ENCODE data around the gene PPP2R2B. TPM values are rescaled to one million over a fixed set of nuclear protein-coding genes. Genes with fewer than 3 reads are reported as not detected.

PPP2R2B gene
- total RNA-seq, 1 donor from 2014 or later = 7.9 TPM

DNA sequence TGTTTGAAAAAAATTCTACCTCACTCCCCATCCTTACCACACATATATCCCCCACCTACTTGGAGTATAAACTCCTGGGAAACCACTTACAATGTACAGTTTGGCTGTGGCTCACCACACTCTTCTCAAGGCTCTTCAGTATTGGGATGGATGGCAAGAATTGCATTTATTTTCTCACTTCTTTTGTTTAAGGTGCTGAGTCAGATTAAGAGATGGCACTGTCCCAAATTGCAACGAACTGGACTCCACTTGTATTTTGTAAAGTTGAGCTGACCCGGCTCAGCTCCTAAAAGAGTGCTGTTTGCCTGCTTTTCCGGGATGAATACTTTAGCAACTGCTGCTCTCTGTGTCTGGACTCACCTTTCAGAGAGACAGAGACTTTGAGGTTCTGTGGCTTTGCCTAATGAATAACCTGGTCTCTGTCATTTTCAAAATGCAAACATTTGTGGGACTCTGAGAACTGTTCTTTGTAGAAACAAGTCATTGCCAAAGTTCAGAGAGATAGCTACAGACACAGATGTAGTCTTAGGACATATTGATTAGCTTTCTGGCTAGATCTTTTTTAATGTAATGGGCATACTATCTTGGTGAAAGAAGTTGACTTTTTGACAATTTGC is 42.2 kb downstream of the PPP2R2B start:
- no peak for DNase-seq (ENCODE audit: low spot score)
- intact Hi-C loops (cut with DNase I) = no loop called here

DNA sequence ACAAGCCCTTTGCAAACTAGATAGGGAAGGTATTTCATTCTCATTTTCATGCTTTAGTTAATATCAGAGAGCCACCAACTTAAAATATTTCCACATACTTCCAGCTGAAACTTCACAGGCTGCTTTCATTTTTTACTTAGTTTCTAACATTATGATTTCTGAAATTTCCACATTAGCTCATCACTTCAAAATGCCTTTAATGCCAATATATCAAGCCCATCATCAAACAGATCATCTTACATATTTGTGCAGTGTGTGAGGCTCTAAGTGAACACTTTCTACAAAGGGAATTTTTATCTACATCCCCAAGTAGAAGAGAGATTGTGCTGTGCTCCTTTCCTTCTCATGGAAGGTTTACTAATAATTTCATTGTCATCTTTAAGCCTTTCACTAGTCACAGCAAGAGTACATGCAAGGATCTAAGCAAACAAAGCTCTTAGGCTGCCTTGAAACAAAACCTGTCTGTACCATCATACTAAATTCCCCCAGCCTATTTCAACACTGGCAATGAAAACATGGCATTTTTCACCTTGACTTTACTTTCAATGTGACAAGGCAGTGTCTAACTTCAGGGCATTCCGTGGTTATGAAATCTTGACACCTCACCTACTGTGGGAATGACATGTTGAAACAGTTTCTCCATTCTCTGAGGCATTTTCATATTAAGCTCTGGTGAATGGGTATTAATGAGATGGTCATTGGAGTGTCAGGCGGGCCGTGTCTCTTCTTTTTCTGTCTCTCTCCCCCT is 45.4 kb downstream of the PPP2R2B start:
- intact Hi-C loops (cut with DNase I) = no loop called here

DNA sequence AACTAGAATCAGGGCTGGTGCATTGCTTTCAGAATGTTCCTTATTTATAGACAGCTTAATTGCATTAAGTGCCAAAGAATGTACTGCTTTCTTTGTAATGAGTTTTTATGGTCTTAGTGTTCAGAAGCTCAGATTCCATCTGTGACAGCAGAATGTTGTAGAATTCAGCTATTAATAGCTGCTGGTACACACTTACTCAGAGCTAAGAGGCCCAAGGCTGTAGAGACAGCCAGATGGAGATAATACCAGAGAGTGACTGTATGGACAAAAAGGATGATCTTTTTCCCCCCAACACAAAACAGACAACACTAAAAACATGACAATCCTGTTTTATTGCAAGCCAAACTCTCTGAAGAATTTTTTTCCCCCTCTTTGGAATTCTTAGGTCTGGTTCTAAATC is 50.2 kb downstream of the PPP2R2B start:
- DNase-seq (ENCODE audit: low spot score) = no peak
- intact Hi-C loops (cut with DNase I) = loop anchor here (5.0 kb wide), 1 partner anchor 39 kb away; no protein-coding TSS in a partner anchor

More for the DNA sequence above, 45.4 kb downstream of the PPP2R2B start:
- DNase-seq (ENCODE audit: low spot score) = no peak

DNA sequence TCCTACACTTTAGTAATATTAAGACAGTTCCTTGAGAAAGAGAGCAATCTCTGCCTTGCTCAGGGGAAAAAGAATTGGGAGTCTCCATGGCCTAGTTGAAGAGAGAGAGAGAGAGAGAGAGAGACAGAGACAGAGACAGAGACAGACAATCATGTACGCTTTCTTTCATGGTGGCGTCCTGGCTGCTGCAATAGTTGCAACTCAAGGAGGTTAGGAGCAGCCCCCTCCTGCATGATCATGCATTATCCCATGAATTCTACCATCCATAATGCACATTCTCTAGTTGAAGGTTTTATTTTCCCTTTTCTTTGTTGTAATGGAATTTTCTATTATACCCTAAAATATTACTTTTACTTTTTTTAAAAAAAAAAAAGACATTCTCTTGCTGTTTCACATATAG is 50.7 kb downstream of the PPP2R2B start:
- intact Hi-C loops (cut with DNase I) = loop anchor here (5.0 kb wide), 1 partner anchor 39 kb away; no protein-coding TSS in a partner anchor
- DNase-seq (ENCODE audit: low spot score) = no peak

DNA sequence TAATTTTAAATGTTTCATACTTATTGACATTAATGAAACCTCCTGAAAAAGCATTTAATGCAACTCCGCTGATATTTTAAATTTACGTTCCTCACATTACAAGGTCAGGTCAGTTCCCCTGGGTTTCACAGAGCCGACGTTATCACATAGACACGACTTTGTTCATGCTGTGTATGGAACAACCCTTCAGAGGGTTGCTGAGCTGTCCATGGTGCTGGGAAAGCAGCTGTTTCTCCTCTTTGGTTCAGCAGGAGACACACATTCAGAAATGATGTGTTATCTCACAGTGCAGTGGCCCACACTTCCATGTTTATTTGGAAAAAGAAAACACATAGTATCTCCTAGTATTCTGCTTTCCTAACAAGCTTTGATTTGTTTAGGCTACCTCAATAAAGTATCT is 53.5 kb downstream of the PPP2R2B start:
- no peak for DNase-seq (ENCODE audit: low spot score)

DNA sequence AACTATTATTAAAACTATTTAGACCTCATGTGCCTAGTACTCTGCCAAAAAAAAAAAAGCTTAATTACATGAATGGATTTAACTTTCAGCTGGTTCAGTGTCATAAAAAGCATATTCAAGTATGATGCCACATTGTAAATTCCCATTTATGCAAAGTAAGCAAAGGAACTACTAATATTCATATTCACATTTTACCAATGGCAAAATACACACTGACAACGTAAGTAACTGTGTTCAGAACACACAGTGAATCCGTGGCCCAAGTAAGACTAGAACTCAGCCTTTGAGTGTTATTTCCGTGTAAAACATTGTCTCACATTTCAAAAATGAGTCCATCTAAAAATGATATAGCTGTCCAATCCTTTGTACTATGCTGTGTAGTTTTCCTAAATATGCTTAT is 56.8 kb downstream of the PPP2R2B start:
- DNase-seq (ENCODE audit: low spot score) = no peak
- intact Hi-C loops (cut with DNase I) = no loop called here

More for the DNA sequence above, 53.5 kb downstream of the PPP2R2B start:
- intact Hi-C loops (cut with DNase I) = loop anchor here (5.0 kb wide), 1 partner anchor 42 kb away; no protein-coding TSS in a partner anchor

DNA sequence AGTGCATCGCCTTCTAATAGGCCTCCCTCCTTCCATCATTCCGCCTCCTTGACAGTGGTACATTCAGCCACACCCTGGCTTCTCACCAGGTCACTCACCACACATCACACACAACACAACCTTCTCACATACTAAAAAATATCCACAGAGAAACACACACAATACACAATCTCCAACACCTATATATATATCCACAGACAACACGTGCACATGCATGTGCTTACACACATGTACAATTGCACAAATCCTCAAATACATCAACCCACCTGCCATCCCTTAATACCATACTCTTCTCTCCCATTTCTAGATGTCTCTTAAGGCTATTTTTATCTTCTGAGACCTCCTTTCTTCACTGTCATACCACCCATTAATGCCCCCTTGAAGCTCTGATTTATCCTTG is 57.6 kb downstream of the PPP2R2B start:
- intact Hi-C loops (cut with DNase I) = no loop called here

DNA sequence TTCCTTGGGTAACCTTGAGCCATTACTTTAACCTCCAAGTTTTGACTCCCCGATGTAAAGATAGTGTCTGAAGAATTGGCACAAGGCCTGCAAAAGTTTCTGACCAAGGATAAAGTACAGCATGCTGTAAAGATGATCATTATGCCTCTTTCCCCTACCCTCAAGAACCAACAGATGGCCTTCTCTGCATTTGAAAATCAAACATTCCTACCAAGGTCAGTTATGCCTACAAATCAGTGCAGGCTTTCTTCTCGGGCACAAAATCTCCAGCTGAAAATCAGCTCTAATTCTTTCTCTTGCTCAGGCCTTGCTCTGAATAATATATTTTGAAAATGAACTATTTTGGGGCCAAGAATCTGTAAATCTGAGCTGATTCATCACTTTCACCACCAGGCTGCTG is 59.7 kb downstream of the PPP2R2B start:
- intact Hi-C loops (cut with DNase I) = no loop called here
- no peak for DNase-seq (ENCODE audit: low spot score)

More for the DNA sequence above, 57.6 kb downstream of the PPP2R2B start:
- no peak for DNase-seq (ENCODE audit: low spot score)

DNA sequence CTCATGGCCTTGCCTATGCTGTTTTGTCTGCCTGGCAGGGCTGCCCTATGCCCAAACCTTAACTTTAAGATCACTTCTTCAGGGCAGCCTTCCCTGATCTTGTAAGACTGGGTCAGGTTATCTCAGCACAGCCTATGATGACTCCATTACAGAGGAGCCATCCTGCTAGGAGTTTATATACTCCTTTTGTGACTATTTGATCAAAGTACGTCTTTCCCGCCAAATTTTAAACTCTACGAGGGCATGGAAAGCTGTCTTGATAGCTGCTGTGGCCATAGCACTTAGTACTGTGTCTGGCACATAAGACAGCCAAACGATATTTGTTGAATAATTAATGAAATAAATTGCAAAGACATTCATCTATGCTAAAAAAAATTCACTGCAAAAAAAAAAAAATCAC is 60.6 kb downstream of the PPP2R2B start:
- DNase-seq (ENCODE audit: low spot score) = no peak
- intact Hi-C loops (cut with DNase I) = no loop called here

DNA sequence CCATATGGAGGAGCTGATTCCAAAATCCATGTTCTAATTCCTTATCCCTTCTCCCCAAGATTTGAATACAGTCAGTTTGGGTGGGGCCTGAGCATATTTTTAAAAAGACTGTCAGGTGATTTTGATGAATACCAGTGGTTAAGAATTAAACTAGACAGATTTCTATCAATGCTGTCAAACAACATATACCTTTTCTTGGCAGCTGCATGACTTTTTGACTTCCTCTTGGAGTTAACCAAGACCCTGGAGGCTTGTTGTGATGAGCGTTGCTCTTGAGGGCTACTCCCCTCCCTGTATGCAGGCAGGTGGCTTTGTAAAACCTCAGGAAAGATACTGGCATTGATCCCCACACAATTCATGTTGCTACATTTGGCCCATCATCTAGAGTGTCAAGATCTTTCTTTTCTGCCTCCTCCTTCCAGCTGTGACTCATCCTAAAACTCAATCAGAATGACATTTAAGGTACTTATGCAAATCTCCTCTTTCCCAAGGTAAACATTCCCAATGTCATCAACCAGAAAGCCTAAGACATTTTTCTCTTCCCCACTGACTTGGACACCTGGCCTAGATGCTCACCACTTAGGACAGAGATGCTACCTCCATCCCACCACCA is 61.7 kb downstream of the PPP2R2B start:
- intact Hi-C loops (cut with DNase I) = no loop called here
- no peak for DNase-seq (ENCODE audit: low spot score)

DNA sequence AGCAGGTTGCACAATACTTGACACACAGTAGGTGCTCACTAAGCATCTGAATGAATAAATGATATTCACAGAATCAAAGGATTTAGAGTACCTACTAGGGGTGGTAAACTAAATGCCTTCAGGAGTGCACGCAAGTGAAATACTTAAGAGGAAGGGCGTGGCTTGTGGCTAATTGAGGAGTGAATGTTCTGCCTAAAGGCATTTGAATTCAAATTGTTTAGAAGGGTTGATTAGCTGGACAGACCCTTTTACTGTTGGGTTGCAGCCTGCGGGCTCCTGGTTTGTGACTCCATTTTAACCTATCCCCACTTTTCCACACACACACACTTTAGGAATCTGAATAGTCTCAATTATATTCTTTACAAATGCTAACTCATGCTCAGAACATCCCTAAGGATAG is 63.1 kb downstream of the PPP2R2B start:
- DNase-seq (ENCODE audit: low spot score) = no peak
- intact Hi-C loops (cut with DNase I) = no loop called here

DNA sequence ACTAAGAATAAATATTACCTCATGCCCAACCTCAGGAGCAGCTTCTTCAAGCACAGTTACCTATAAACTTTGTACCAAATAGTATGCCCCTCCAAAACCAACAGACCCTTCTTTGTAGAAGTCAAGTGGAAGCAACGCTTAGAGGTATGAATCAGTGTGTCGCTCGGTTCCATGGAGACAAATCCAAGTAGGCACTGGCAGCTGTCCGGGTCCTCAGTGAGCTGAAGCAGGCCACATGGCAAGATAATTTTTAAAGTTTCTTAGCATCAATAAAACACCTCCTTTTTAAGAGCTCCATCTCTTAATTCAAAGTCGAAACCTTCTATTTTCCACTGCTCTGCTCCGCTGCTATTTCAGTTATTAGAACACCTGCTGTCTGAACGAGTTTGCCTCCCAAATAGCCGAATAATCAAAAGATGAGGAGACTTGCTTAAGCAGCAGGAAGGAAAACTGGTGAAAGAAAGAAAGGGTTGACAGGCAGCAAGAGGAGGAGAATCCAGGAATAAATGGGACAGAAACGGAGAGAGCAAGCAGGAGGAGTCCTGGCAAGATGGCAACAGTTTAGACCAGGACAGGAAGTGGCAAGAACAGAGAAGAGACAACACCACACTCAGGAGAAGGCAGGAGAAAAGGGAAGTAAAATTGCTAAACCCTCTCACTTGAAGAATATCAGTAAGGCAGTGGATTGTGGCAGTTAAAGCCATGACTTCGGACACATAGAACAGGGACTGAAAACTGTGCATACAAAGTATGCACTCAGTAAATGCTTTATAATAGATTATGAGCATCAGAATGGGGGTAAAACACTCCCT is 65.0 kb downstream of the PPP2R2B start:
- intact Hi-C loops (cut with DNase I) = no loop called here
- DNase-seq (ENCODE audit: low spot score) = no peak

DNA sequence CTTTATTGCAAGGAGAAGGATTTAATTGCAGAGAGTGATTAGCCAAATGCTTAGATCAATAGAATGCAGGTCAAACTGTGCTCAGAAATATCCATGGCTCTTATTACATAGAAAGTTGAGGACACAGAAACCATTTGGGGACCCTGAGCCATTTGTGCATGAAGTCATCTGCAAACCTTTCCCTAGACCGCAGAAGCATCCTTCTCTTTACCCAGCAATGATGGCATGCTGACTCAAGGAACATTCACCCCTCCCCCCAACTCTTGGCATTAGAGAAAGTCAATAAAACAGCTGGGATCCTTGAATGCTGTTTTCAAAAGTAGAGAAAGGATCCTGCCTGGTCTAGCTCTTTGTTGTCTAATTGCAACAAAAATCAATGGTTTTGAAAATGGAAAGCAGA is 73.5 kb downstream of the PPP2R2B start:
- DNase-seq (ENCODE audit: low spot score) = no peak
- intact Hi-C loops (cut with DNase I) = no loop called here

DNA sequence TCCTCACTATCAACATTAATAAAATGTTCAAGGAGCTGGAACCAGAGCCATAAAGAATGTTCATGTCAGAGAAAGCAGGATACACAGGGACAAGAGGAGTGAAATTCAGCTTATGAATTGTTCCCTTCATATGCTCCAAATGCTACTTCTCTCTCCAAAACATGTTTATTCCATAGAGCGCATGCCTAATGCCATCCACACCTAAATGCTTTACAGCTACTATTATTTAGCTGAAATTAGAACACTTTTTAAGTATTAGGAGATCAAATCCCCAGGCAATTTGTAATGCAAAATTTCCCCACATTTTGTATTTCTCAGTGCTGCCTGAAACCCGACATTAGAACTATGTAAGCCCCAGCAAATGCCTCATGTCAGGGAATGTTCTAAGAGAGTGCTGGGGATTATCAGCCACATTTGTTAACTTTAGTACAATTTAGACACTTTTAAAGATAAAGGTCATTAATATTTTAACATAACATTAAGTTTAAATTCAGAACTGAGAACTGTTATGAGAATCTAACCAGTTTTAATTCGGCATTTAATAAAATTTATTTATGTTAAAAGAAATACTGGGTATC is 75.5 kb downstream of the PPP2R2B start:
- intact Hi-C loops (cut with DNase I) = no loop called here

DNA sequence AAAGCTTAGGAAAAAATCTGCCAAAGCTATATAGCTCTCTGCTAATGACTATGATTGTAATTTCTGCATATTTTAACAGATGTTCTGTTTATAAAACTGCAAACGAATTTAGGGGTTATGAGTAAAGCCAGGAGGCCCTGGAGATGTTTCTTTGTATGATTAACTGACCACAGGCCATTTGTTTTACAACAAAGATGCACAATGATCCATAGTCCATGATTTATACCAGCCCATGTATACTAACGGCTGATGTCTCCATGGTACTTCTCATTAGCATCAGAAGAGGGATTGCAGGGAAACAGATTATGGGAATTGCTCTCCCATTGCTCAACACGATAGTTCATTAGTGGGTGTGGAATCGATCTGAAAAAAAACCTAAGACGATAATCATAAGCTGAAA is 78.9 kb downstream of the PPP2R2B start:
- DNase-seq (ENCODE audit: low spot score) = no peak
- intact Hi-C loops (cut with DNase I) = no loop called here

More for the DNA sequence above, 75.5 kb downstream of the PPP2R2B start:
- DNase-seq (ENCODE audit: low spot score) = no peak

DNA sequence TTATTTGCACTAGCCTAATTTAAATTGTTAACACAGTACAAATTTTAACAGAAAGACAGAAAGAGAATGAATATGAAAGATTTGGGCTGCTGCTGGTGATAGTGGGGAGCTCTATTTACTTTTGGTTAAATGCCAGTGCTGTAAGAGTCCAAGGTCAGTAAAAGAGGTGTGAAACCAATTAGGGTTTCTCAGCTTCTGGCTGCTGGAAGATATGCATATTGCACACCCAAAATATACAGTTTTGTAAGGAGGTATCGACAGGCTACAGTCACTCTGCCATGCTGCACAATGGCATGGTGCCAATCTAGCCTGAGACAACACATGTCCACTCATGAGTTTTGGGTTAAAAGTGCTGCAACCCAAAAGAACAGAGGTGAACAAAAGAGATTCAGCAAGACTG is 79.3 kb downstream of the PPP2R2B start:
- intact Hi-C loops (cut with DNase I) = no loop called here
- no peak for DNase-seq (ENCODE audit: low spot score)

DNA sequence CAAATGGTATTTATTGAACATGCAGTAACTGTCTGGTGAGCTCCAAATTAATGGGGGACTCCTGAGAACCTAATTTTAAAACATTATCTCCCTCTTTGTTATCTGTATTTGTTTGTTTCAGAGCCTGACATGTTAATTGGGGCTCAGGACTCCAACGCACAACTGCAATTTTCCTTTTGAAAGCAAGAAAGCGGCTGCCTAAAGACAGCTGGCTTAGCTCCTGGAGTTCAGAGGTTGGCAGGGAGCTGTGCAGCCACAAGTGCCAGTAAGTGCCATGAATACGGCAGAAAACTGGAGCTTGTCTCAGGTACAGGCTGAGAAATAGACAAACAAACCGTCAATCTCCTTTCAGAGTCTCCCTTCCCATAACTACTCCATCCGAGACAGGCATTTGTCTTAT is 80.9 kb downstream of the PPP2R2B start:
- intact Hi-C loops (cut with DNase I) = no loop called here

DNA sequence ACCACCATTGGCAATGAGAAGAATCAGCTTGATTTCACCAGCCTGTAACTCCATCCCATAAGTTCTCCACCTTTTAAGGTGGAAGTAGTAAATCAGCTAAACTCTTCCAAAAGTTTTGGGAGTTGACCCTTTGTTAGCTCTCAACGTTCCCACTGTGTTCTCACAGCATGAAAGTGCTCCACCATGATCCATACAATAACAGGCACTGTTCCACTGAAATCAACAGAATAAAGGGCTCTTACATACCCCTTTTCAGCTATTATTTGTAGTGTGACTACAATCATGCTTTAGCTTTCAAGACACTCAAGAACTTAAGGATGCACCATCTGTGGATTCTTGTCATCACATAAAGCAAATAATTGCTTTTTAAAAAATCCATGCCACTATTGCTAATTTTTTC is 81.6 kb downstream of the PPP2R2B start:
- no peak for DNase-seq (ENCODE audit: low spot score)
- intact Hi-C loops (cut with DNase I) = no loop called here

More for the DNA sequence above, 80.9 kb downstream of the PPP2R2B start:
- DNase-seq (ENCODE audit: low spot score) = no peak

DNA sequence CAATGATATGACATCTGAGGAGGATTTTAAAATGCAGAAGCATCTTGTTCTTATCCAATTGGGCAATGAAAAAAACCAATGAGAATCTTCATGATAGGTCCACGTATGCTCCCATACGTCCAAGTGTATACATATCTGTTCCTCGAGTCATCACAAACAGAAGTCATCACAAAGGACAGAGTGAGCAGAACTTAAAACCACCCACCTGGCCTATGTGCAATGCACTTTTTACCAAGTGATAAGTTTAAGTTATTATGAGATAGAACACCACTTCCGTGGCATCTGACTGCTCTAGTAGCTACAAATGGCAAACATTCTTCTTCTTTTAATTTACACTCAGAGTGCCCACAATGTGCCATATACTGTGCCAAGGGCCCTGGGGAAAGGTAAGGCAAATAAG is 82.4 kb downstream of the PPP2R2B start:
- intact Hi-C loops (cut with DNase I) = no loop called here
- DNase-seq (ENCODE audit: low spot score) = no peak
